ENCODE measurements around the gene SLC39A12. TPM values are rescaled to one million over a fixed set of nuclear protein-coding genes. Genes with fewer than 3 reads are reported as not detected.

Gene SLC39A12
- total RNA-seq, 2 donors from 2014 or later: not detected

DNA sequence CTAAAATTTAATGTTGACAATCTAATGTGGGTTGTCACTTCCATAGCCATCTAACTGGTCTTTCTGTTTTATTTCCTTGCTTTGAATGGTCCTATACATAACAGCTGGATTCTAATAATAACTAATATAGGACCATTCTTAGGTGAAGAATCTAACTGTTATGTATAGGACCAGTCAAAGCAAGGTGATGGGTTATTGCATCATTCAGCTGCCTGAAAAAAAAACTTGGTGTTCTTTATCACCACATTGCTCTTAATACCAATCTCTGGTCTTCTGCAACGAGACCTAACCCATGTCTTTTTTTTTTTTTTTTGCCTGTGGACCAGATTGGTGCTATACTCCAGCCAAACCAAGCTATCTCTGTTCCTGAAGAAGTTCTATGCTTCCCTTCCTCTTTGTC is 45.7 kb upstream of the SLC39A12 start:
- peaks cover 2% of the 10 kb centered on the region for H3K9me3 Mint-ChIP-seq
- H3K4me3 Mint-ChIP-seq: no peak overlapping the region
- no peaks in the 10 kb centered on the region for H3K9me3 ChIP-seq (ENCODE audit: control insufficient read depth, low read length)
- DNase-seq: no peak
- no peaks in the 10 kb centered on the region for H3K27me3 ChIP-seq (ENCODE audit: control insufficient read depth, insufficient read depth, low read length, poor library complexity, severe bottlenecking)
- no peaks in the 10 kb centered on the region for H3K4me1 ChIP-seq (ENCODE audit: control insufficient read depth, insufficient read depth, low read length)
- 82 to 90% methylated on average over 1 of the region's 1 CpG for WGBS, 2 experiments (ENCODE audit: insufficient coverage in 1 of 2, insufficient read length in 1 of 2)
- H3K36me3 ChIP-seq (ENCODE audit: control insufficient read depth, insufficient read depth, low read length): no peaks in the 10 kb centered on the region
- H3K9ac ChIP-seq (ENCODE audit: extremely low read depth, low read length, poor library complexity, severe bottlenecking): no peak overlapping the region
- no peaks in the 10 kb centered on the region for H3K36me3 Mint-ChIP-seq (ENCODE audit: low read depth)
- H3K27ac ChIP-seq (ENCODE audit: low read depth, low read length): no peak overlapping the region
- peaks cover 15% of the 10 kb centered on the region for H3K4me1 Mint-ChIP-seq
- H3K27me3 Mint-ChIP-seq (ENCODE audit: insufficient read depth): no peaks in the 10 kb centered on the region
- TF ChIP-seq, protein P1, sequence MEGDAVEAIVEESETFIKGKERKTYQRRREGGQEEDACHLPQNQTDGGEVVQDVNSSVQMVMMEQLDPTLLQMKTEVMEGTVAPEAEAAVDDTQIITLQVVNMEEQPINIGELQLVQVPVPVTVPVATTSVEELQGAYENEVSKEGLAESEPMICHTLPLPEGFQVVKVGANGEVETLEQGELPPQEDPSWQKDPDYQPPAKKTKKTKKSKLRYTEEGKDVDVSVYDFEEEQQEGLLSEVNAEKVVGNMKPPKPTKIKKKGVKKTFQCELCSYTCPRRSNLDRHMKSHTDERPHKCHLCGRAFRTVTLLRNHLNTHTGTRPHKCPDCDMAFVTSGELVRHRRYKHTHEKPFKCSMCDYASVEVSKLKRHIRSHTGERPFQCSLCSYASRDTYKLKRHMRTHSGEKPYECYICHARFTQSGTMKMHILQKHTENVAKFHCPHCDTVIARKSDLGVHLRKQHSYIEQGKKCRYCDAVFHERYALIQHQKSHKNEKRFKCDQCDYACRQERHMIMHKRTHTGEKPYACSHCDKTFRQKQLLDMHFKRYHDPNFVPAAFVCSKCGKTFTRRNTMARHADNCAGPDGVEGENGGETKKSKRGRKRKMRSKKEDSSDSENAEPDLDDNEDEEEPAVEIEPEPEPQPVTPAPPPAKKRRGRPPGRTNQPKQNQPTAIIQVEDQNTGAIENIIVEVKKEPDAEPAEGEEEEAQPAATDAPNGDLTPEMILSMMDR (conservative IDR thresholded peaks at IDR 0.05): no peak
- H3K4me3 ChIP-seq (ENCODE audit: low read length): no peak overlapping the region
- no peak overlapping the region for H3K27ac Mint-ChIP-seq

DNA sequence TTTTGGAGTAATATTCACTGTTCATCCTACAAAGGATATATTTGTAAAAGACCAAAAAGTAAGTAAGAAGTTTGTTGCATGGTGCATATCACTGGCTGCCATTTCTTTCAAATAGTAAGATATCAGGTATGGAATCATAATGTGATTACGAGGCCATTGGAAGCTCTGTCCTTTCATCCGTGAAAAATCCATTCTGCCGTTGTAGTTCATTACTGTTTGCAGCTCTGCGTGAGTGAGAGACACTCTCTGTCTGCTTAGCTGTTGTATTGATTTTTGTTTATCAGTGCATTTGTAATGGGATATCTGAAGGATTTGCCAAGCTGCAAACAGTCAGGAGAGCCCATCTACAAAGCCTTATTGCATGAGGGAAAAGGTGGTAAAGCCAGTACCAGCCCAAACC is 44.1 kb upstream of the SLC39A12 start:
- Histone ChIP-seq H3K9me3 (ENCODE audit: control insufficient read depth, low read length) (peaks cover 8% of the 10 kb centered on the region), H3K4me1 (ENCODE audit: control insufficient read depth, insufficient read depth, low read length) (no peaks in the 10 kb centered on the region), H3K27ac (ENCODE audit: low read depth, low read length) (no peak overlapping the region), H3K36me3 (ENCODE audit: control insufficient read depth, insufficient read depth, low read length) (no peaks in the 10 kb centered on the region), H3K4me3 (ENCODE audit: low read length) (no peak overlapping the region), H3K27me3 (ENCODE audit: control insufficient read depth, insufficient read depth, low read length, poor library complexity, severe bottlenecking) (no peaks in the 10 kb centered on the region), H3K9ac (ENCODE audit: extremely low read depth, low read length, poor library complexity, severe bottlenecking) (peak overlapping the region; percentile 3)
- peak; percentile 47 for DNase-seq
- Mint-ChIP-seq H3K9me3 (peaks cover 10% of the 10 kb centered on the region), H3K27me3 (ENCODE audit: insufficient read depth) (no peaks in the 10 kb centered on the region), H3K4me1 (peaks cover 15% of the 10 kb centered on the region), H3K36me3 (ENCODE audit: low read depth) (no peaks in the 10 kb centered on the region), H3K4me3 (no peak overlapping the region), H3K27ac (peak overlapping the region; percentile 45)
- TF ChIP-seq, protein P1 (conservative IDR thresholded peaks at IDR 0.05): no peak
- WGBS, 2 experiments (ENCODE audit: insufficient coverage in 1 of 2, insufficient read length in 1 of 2): 64% methylated on average over 4 of the region's 4 CpGs

DNA sequence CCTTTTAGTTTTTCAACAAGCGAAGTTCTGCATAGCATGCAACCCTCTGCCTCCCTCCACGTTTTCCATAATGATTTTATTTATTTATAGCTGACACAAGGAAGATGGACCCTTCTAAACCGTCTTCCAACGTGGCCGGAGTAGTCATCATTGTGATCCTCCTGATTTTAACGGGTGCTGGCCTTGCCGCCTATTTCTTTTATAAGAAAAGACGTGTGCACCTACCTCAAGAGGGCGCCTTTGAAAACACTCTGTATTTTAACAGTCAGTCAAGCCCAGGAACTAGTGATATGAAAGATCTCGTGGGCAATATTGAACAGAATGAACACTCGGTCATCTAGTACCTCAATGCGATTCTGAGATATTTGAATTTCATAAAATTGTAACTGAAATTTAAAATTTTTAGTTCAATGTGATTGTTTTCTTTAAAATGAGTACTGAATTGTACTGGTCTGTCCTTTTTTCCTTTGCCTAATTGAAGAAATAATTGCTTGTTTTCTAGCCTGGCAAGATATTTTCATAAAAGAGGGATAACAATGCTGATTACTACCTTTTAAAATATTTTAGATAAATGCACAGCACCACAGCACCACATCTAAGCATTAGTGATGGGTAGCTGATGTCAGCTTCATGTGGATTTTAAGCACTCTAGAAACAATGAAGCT is 41.5 kb upstream of the SLC39A12 start:
- Histone ChIP-seq H3K4me3 (ENCODE audit: low read length) (no peak overlapping the region), H3K27ac (ENCODE audit: low read depth, low read length) (no peak overlapping the region), H3K27me3 (ENCODE audit: control insufficient read depth, insufficient read depth, low read length, poor library complexity, severe bottlenecking) (no peaks in the 10 kb centered on the region), H3K4me1 (ENCODE audit: control insufficient read depth, insufficient read depth, low read length) (no peaks in the 10 kb centered on the region), H3K9ac (ENCODE audit: extremely low read depth, low read length, poor library complexity, severe bottlenecking) (no peak overlapping the region), H3K36me3 (ENCODE audit: control insufficient read depth, insufficient read depth, low read length) (no peaks in the 10 kb centered on the region), H3K9me3 (ENCODE audit: control insufficient read depth, low read length) (peaks cover 8% of the 10 kb centered on the region)
- Mint-ChIP-seq H3K27me3 (ENCODE audit: insufficient read depth) (no peaks in the 10 kb centered on the region), H3K4me1 (peaks cover 7% of the 10 kb centered on the region), H3K9me3 (peaks cover 8% of the 10 kb centered on the region), H3K36me3 (ENCODE audit: low read depth) (no peaks in the 10 kb centered on the region), H3K27ac (no peak overlapping the region), H3K4me3 (no peak overlapping the region)
- TF ChIP-seq, protein P1 (conservative IDR thresholded peaks at IDR 0.05): peak; percentile 81
- peak; percentile 65 for DNase-seq
- WGBS, 2 experiments (ENCODE audit: insufficient coverage in 1 of 2, insufficient read length in 1 of 2): 38 to 50% methylated on average over 10 to 12 of the region's 12 CpGs

All from endodermal cell (in vitro differentiated cells).